ENCODE measurements around the gene SH3BP5.

GRCh38 chr3:15326673-15327072 lies 5.7 kb downstream of the SH3BP5 start:
- TF ChIP-seq CTCF (IDR thresholded peaks at IDR 0.05): no peak
- TF ChIP-seq POLR2A (IDR thresholded peaks at IDR 0.05): no peak
